ENCODE data around the gene UPK3A.
A peak's percentile ranks its signal among the peaks of the same experiment; 100 is the strongest.
"Not testable (repeated sequence)": the region's sequence is repeated elsewhere in the genome, so short reads cannot be mapped to it uniquely, and the experiment has no call there.

The UPK3A gene

GRCh38 chr22:45257941-45258340 is 26.8 kb upstream of the UPK3A start:
- ATAC-seq = not testable (repeated sequence)

DNA sequence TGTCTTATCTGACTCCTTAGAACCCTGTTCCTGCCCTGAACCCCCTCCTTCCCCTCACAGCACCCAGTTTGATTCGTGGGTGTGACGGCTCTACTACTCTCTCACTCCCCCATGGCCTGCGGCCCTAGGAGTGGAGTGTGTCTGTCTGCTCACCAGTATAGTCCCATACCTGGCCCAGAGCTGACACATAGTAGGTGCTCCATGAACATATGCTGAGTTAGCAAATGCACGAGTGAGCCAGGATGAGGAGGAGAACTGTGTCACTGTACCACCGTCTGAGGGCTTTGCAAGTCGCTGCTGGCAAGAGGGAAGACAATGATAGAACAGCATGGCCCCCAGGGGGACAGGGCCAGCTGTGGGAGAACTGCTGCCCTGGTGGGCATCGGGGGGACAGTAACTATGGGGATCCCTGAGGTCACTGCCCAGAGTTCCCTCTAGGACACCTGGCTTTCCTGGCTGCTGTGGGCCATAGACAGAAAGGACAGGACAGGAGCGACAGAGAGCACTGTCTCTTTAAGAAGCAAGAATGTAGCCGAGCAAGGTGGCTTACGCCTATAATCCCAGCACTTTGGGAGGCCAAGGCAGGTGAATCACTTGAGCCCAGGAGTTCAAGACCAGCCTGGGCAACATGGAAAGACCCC is 24.9 kb upstream of the UPK3A start:
- no peak for ATAC-seq

GRCh38 chr22:45260395-45260759 is 24.4 kb upstream of the UPK3A start:
- ATAC-seq = not testable (repeated sequence)

GRCh38 chr22:45261407-45262088 is 23.2 kb upstream of the UPK3A start:
- no peak for ATAC-seq

DNA sequence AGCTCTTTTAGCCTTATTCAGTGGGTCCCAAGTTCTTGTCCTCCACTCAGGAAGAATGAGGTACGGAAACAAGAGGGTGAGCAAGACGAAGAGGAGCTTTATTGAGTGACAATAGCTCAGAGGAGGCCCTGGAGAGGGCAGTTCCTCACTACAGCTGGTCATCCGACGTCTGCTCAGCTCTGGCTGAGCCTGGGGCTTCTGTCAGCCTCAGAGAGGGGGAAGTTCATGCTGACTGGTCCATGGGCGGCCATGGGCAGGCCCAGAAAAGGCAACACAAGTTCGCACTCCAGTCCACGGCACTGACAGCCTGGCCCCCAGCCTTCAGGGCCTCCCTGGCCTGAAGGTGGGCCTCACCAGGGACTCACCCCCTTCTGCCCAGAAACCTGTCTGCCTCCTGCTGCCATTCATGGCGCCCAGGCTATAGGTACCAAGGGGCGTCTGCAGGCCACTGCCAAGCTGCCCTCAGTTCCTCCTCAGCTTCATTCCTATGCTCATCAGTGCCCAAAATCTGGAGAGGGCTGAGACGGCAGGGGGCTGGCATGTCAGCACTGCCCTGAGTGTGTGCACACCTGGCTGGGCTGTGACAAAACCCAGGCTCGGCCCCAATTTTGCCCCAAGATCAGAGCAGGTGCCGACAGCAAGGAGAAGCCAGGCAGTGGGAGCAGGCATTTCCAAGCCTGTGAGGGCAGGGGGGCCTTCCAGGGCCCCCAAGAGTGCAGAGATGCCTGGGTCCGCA is 22.4 kb upstream of the UPK3A start:
- ATAC-seq = no peak

- ATAC-seq = no peak
These were observed 21.8 kb upstream of the UPK3A start for GRCh38 chr22:45262931-45263462.

DNA sequence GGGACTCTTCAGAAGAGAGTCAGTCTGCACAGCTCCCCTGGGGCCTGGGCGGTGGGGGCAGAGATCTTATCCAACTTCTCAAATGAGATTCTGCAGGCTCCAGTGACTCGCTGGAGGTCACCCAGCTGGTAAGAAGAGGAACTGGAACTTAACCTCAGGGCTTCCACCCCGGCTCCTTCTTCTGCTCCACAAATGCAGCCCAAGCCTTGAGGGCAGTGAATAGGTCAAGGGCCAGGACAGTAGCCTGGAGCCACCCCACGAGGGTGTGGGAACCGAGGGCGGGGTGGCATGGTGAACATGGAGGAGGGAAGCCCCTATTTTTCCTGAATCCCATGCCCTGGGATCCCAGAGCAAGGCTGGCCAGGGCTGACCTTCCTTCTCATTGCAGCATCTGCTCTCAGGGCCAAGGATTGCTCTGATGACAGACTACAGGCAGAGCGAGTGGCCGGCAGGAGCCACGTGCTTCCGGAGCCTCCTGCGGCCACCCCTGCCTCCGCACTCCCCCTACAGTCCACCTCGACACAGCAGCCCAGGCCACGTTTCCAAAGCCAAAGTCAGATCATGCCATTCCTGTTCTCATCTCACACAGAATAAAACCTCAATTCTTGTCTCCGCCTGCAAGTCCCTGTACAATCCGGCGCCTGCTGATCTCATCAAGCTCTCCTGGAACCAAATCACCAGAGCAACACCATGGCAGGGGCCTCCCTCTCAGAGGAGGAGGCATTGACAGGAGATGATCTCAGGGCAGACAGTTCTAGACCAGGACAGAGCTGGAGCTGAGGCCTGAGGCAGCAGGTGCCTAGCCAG is 21.1 kb upstream of the UPK3A start:
- peak; percentile 51 to 58 for ATAC-seq

- ATAC-seq = no peak
These were observed 19.2 kb upstream of the UPK3A start for GRCh38 chr22:45265535-45265934.

- no peak for ATAC-seq
These were observed 16.4 kb upstream of the UPK3A start for GRCh38 chr22:45268167-45268957.

- ATAC-seq = peak; percentile 89 to 90
These were observed 15.5 kb upstream of the UPK3A start for GRCh38 chr22:45268958-45269844.

GRCh38 chr22:45270095-45271020 is 14.4 kb upstream of the UPK3A start:
- ATAC-seq = no peak

GRCh38 chr22:45271667-45272201 is 13.0 kb upstream of the UPK3A start:
- ATAC-seq = no peak

DNA sequence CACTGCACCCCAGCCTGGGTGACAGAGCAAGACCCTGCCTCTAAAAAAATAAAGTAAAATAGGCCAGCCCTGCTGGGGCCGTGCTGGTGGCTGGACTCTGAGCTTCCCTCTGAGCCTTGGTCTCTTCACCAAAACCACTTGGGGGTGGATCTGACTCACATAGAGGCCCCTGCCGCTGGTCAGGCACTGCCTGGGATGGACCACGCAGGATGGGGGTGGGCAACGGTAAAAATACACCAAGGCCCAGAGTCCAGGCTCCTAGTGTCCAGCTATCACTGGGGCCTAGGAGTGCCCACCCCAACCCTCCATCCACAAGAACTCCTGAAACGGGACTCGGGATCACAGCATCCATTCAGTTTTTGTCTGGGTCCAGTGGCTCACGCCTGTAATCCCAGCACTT is 12.3 kb upstream of the UPK3A start:
- ATAC-seq = no peak

- no peak for ATAC-seq
These were observed 11.2 kb upstream of the UPK3A start for GRCh38 chr22:45273452-45274075.

DNA sequence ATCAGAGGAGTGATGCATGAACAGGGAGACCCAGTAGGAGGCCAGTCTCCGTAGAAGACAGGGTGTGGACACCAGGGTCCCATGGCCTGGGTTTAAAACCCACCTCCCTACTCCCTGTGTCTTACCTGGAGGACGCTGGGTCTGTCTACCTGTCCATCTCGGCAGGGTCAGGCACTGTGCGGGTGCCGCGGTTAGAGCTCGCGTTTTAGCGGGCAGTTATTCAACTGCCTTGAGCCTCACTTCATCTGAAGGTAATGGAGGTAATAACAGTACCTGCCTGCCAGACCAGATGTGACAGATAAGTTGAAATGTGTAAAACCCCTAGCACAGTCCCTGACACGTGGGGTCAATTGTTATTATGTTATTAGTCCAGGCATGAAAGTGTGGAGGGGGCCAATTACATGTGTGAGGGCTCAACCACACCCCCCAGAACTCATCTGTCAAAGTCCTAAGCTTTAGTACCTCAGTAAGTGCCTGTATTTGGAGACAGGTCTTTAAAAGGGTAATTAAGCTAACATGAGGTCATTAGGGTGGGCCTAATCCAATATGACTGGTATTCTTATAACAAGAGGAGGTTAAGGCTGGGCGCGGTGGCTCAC is 8.1 kb upstream of the UPK3A start:
- ATAC-seq = no peak

DNA sequence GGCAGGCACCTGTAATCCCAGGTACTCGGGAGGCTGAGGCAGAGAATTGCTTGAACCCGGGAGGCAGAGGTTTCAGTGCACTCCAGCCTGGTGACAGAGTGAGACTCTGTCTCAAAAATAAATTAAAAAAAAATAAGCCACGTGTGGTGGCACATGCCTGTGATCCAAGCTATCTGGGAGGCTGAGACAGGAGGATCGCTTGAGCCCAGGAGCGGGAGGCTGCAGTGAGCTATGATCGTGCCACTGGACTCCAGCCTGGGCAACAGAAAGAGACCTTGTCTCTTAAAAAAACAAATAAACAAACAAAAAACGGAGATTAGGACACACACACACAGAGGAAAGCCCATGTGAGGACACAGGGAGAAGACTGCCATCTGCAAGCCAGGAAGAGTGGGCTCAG is 7.0 kb upstream of the UPK3A start:
- not testable (repeated sequence) for ATAC-seq

GRCh38 chr22:45278125-45278524 is 6.6 kb upstream of the UPK3A start:
- ATAC-seq = no peak

DNA sequence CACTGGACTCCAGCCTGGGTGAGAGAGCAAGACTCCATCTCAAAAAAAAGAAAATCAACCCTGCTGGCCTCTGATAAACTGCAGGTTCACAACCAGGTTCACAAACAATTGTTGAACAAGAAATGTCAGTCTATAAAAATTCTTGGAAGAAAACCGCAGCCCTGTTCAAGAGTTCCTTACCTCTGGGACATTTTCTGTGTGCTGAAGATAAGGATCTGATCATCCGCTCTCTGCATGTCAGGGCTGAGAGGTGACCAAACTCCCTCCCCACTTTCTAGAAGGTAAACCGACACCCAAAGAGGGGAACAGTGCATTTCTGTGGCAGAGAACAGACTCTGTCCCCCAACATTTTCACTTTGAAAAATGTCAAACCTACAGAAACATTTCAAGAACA is 4.2 kb upstream of the UPK3A start:
- ATAC-seq = no peak

DNA sequence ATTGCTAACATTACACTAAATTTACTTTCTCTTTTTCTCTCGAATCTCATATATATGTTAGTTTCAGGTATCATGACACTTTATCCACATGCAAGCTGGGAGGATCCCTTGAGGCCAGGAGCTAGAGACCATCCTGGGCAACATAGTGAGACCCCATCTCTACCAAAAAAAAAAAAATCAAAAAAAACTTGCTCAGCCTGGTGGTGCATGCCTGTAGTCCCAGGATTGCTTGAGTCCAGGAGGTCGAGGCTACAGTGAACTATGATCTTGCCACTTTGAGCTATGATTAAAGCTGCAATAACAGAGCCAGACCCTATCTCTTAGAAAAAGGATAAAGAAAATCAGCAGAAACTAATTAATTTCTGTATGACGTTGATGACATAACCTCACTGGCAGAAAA is 3.7 kb upstream of the UPK3A start:
- no peak for ATAC-seq

All from activated CD4-positive, CD25-positive, alpha-beta regulatory T cell treated with anti-CD3 and anti-CD28 coated beads, Interleukin-2, amount 50 U/mL, for 24 hours (primary cell).